Measurements from ENCODE around the gene R3HDM2. TPM values are rescaled to one million over a fixed set of nuclear protein-coding genes. Genes with fewer than 3 reads are reported as not detected.

Gene R3HDM2
- total RNA-seq, 1 donor from 2014 or later = 21.7 TPM

GRCh38 chr12:57229046-57229633 lies 201.7 kb downstream of the R3HDM2 start:
- DNase-seq = no peak

GRCh38 chr12:57227315-57228115 lies 203.3 kb downstream of the R3HDM2 start:
- no peak for DNase-seq

GRCh38 chr12:57226588-57227314 lies 204.1 kb downstream of the R3HDM2 start:
- no peak for DNase-seq

- DNase-seq = no peak
Observed at GRCh38 chr12:57225680-57226210, 205.1 kb downstream of the R3HDM2 start.

GRCh38 chr12:57224973-57225679 lies 205.7 kb downstream of the R3HDM2 start:
- no peak for DNase-seq

- no peak for DNase-seq
Observed at GRCh38 chr12:57224278-57224972, 206.4 kb downstream of the R3HDM2 start.

- DNase-seq = no peak
Observed at GRCh38 chr12:57223191-57224165, 207.4 kb downstream of the R3HDM2 start.

- no peak for DNase-seq
Observed at GRCh38 chr12:57222286-57223190, 208.3 kb downstream of the R3HDM2 start.

GRCh38 chr12:57221169-57221917 lies 209.5 kb downstream of the R3HDM2 start:
- no peak for DNase-seq

GRCh38 chr12:57220770-57221168 lies 210.1 kb downstream of the R3HDM2 start:
- no peak for DNase-seq

GRCh38 chr12:57219993-57220754 lies 210.7 kb downstream of the R3HDM2 start:
- no peak for DNase-seq

GRCh38 chr12:57219205-57219992 lies 211.4 kb downstream of the R3HDM2 start:
- DNase-seq = no peak

GRCh38 chr12:57218030-57218853 lies 212.6 kb downstream of the R3HDM2 start:
- no peak for DNase-seq

GRCh38 chr12:57216921-57217879 lies 213.6 kb downstream of the R3HDM2 start:
- no peak for DNase-seq
